ENCODE results near the gene PPFIBP2.

DNA sequence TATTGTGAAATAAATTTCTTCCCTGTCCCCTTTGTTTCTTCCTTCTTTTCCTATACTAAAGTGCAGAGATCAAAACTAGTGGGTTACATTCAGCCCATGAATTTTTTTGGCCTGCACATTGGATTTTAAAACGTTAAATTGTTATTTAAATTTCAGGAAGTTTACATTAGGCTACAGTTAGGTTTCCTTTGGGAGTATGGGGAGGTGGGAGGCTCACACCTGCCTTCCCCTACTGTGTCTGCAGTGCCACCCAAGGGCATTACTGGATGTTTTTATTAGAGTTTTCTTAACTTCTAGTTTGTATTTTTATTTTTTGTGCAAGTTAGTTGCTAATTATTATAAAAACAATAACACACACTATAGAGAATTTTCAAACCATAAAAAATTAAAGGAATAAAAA is 107.8 kb downstream of the PPFIBP2 start:
- no peak for TF ChIP-seq TCF4 (CRISPR knock-in tag; IDR thresholded peaks at IDR 0.05; ENCODE audit: borderline replicate concordance)
- TF ChIP-seq, protein P1, sequence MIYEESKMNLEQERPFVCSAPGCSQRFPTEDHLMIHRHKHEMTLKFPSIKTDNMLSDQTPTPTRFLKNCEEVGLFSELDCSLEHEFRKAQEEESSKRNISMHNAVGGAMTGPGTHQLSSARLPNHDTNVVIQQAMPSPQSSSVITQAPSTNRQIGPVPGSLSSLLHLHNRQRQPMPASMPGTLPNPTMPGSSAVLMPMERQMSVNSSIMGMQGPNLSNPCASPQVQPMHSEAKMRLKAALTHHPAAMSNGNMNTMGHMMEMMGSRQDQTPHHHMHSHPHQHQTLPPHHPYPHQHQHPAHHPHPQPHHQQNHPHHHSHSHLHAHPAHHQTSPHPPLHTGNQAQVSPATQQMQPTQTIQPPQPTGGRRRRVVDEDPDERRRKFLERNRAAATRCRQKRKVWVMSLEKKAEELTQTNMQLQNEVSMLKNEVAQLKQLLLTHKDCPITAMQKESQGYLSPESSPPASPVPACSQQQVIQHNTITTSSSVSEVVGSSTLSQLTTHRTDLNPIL (CRISPR knock-in tag; IDR thresholded peaks at IDR 0.05; ENCODE audit: low read depth), result no peak
- TF ChIP-seq, protein P2, sequence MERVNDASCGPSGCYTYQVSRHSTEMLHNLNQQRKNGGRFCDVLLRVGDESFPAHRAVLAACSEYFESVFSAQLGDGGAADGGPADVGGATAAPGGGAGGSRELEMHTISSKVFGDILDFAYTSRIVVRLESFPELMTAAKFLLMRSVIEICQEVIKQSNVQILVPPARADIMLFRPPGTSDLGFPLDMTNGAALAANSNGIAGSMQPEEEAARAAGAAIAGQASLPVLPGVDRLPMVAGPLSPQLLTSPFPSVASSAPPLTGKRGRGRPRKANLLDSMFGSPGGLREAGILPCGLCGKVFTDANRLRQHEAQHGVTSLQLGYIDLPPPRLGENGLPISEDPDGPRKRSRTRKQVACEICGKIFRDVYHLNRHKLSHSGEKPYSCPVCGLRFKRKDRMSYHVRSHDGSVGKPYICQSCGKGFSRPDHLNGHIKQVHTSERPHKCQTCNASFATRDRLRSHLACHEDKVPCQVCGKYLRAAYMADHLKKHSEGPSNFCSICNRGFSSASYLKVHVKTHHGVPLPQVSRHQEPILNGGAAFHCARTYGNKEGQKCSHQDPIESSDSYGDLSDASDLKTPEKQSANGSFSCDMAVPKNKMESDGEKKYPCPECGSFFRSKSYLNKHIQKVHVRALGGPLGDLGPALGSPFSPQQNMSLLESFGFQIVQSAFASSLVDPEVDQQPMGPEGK (CRISPR knock-in tag; IDR thresholded peaks at IDR 0.05; ENCODE audit: borderline replicate concordance), result no peak
- no peak for TF ChIP-seq GLIS3 (CRISPR knock-in tag; IDR thresholded peaks at IDR 0.05)
- TF ChIP-seq ARNTL (CRISPR knock-in tag; IDR thresholded peaks at IDR 0.05; ENCODE audit: borderline replicate concordance, low read depth), result no peak
- no peak for TF ChIP-seq RARB (CRISPR knock-in tag; IDR thresholded peaks at IDR 0.05)
- no peak for TF ChIP-seq OSR1 (CRISPR knock-in tag; IDR thresholded peaks at IDR 0.05)
- no peak for TF ChIP-seq ZNF70 (CRISPR knock-in tag; IDR thresholded peaks at IDR 0.05)

Measured in SK-N-SH treated with all-trans-retinoic acid at 6 μM for 48 hours (cell line).